Nephron (organoid): ENCODE results near the gene PPP2R5E.

Experiments
- H3K27ac Mint-ChIP-seq, 3 experiments: 2 replicates each; pipeline ENCODE4 v1.8.0; 2020; ENCODE audit warnings: mixed read lengths in 3 of 3, mild to moderate bottlenecking in 2 of 3, moderate library complexity in 1 of 3
- H3K27me3 Mint-ChIP-seq: 2 replicates; pipeline ENCODE4 v1.8.0; 2021; ENCODE audit warnings: low read depth, mild to moderate bottlenecking, moderate library complexity, mixed read lengths
- H3K36me3 Mint-ChIP-seq: 2 replicates; pipeline ENCODE4 v1.8.0; 2020; ENCODE audit warnings: low read depth, mixed read lengths
- H3K4me1 Mint-ChIP-seq: 2 replicates; pipeline ENCODE4 v1.8.0; 2020; ENCODE audit warnings: mixed read lengths
- H3K4me3 Mint-ChIP-seq, 3 experiments: 2 replicates each; pipeline ENCODE4 v1.8.0; 2020; ENCODE audit warnings: mild to moderate bottlenecking in 3 of 3, mixed read lengths in 3 of 3, moderate library complexity in 2 of 3
- H3K9me3 Mint-ChIP-seq: 2 replicates; pipeline ENCODE4 v1.8.0; 2020; ENCODE audit warnings: mixed read lengths
- CTCF ChIP-seq, 3 experiments: fragments of 200-600 bp; sonication (generic); IDR thresholded peaks; one replicate each; pipeline ENCODE4 v1.5.0; 2021; ENCODE audit warnings: antibody characterized with exemption in 3 of 3; ENCODE audit not compliant: unreplicated experiment in 3 of 3

PPP2R5E gene

GRCh38 chr14:63468294-63468693, 74.9 kb downstream of the PPP2R5E start:
- Mint-ChIP-seq H3K27ac (no peak overlapping the region), H3K27me3 (no peaks in the 10 kb centered on the region), H3K4me3 (no peak overlapping the region), H3K9me3 (no peaks in the 10 kb centered on the region), H3K4me1 (peaks cover 9% of the 10 kb centered on the region), H3K36me3 (peaks cover 7% of the 10 kb centered on the region)
- no peak for TF ChIP-seq CTCF (IDR thresholded peaks at IDR 0.05; ENCODE audit: unreplicated experiment in 3 of 3)

GRCh38 chr14:63467440-63468072, 75.6 kb downstream of the PPP2R5E start:
- Mint-ChIP-seq H3K36me3 (peaks cover 7% of the 10 kb centered on the region), H3K27me3 (no peaks in the 10 kb centered on the region), H3K27ac (no peak overlapping the region), H3K4me3 (no peak overlapping the region), H3K4me1 (peaks cover 9% of the 10 kb centered on the region), H3K9me3 (no peaks in the 10 kb centered on the region)
- no peak for TF ChIP-seq CTCF (IDR thresholded peaks at IDR 0.05; ENCODE audit: unreplicated experiment in 3 of 3)

- H3K4me3 Mint-ChIP-seq = no peak overlapping the region
- H3K9me3 Mint-ChIP-seq = no peaks in the 10 kb centered on the region
- H3K36me3 Mint-ChIP-seq = peaks cover 7% of the 10 kb centered on the region
- TF ChIP-seq CTCF (IDR thresholded peaks at IDR 0.05; ENCODE audit: unreplicated experiment in 3 of 3) = no peak
- no peak overlapping the region for H3K27ac Mint-ChIP-seq
- peaks cover 3% of the 10 kb centered on the region for H3K4me1 Mint-ChIP-seq
- no peaks in the 10 kb centered on the region for H3K27me3 Mint-ChIP-seq
These were observed 77.8 kb downstream of the PPP2R5E start for GRCh38 chr14:63465347-63465746.

GRCh38 chr14:63460680-63461369, 82.4 kb downstream of the PPP2R5E start:
- Mint-ChIP-seq H3K27me3 (no peaks in the 10 kb centered on the region), H3K4me1 (peaks cover 14% of the 10 kb centered on the region), H3K9me3 (no peaks in the 10 kb centered on the region), H3K36me3 (peaks cover 7% of the 10 kb centered on the region), H3K27ac (no peak overlapping the region), H3K4me3 (no peak overlapping the region)
- no peak for TF ChIP-seq CTCF (IDR thresholded peaks at IDR 0.05; ENCODE audit: unreplicated experiment in 3 of 3)

GRCh38 chr14:63459738-63460137, 83.4 kb downstream of the PPP2R5E start:
- Mint-ChIP-seq H3K27ac (peak overlapping the region in 1 of 3 experiments; percentile 5), H3K4me1 (peaks cover 20% of the 10 kb centered on the region), H3K9me3 (no peaks in the 10 kb centered on the region), H3K36me3 (peaks cover 7% of the 10 kb centered on the region), H3K4me3 (no peak overlapping the region), H3K27me3 (no peaks in the 10 kb centered on the region)
- TF ChIP-seq CTCF (IDR thresholded peaks at IDR 0.05; ENCODE audit: unreplicated experiment in 3 of 3) = no peak

GRCh38 chr14:63457498-63457897, 85.7 kb downstream of the PPP2R5E start:
- Mint-ChIP-seq H3K27me3 (no peaks in the 10 kb centered on the region), H3K4me3 (no peak overlapping the region), H3K36me3 (peaks cover 10% of the 10 kb centered on the region), H3K4me1 (peaks cover 21% of the 10 kb centered on the region), H3K27ac (no peak overlapping the region), H3K9me3 (no peaks in the 10 kb centered on the region)
- TF ChIP-seq CTCF (IDR thresholded peaks at IDR 0.05; ENCODE audit: unreplicated experiment in 3 of 3) = no peak
